Stimulated activated CD4-positive, alpha-beta T cell treated with anti-CD3 and anti-CD28 coated beads, Interleukin-2, amount 100 ng/mL, for 48 hours (primary cell): Measurements from ENCODE around the gene NAGA.
"Not testable (repeated sequence)": the region's sequence is repeated elsewhere in the genome, so short reads cannot be mapped to it uniquely, and the experiment has no call there.

ENCODE experiments used
- DNase-seq, 2 donors: peaks; one replicate each; pipeline ENCODE4 v3.0.0-alpha.2; 2020

The NAGA gene

DNA sequence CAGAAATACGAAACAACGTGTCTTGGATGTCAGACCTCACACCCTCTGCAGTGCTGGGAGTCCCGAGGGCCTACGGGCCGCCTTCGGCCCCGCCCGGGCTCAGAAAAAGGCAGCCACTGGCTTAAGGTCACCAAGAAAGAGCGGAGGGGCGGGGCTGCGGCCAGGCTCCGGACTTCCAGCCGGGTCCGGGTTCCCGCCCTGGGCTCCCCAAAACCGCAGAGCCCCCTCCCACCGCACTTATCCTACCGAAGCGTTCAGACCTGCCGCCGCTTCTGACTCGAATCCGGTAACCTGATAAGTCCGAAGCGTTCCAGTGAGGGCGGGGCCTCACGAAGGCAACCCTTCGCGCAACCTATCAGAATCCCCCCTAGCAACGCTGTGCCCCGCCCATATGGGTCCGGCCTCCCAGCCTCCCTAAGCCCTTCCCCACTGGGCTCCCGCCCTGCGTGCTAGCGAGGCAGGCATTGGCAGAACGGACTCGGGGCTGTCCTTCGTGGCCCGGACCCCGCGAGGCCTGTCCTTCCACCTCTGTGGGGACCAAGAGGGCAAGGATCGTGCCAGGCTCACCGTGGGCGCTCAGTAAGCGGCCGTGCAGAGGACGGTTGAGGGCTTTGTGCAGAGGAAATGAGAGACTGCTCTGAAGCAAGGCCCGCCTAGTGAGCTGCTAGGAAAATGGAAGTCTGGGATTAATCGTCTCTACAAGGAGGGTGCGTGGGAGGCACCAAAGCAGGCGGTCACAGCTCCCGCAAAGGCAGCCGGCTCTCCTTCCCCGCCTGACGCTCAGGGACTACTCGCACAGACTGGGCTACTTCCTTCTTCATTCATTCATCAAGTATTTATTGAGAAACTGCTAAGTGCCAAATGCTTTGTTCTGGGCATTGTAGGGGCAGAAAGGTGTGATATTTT lies at the start of gene NAGA:
TSS of gene NAGA (minus strand) at position 296 of the 906 bp plus-strand sequence. CDS start 515 bp downstream, outside the sequence.
- DNase-seq: peak; percentile 84 to 90

DNA sequence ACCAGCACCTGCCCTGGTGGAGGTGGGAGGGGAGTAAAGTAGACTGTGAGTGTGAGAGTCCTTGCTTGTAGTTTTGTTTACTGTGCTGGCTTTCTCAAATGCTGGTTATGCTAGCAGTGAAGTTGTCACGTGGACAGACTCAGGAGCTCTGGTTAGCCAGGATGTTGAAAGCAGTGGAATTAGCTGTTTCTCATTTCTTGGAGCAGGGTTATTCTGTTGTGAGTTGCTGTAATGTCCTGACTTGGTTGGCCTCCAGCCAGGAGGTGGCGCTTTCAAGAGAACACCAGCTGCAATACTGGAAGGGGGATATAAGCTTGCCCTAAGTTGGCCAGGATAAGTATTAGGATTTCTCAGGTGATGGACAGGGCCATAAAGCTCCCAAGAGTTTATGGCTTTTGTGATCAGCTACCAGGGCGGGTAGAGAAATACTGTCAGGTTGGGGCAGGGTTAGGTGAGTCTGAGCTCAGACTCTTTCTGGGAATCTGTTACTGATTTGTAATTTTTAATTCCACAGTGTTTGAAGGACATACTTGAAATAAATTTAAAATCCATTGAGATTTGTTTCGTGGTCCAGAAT lies 46.3 kb upstream of the NAGA start:
- no peak for DNase-seq

DNA sequence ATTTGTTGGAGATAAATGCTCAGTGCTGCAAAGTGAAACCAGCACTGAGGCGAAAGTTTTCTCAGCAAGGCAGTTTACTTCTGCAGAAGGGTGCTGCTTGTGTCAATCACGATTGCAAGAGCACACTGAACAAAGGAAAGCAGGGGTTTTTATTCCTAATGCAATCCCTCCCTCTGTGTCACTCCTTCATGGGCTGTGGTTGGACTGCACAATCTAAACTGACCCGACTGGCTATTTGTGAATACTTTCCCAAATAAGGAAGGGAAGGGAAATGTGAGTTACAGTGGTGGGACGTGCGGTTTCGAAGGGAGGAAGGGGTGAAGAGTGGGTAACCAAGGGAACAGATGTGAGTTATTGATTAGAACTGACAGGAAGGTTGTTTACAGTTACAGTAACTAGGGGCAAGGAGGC lies 44.8 kb upstream of the NAGA start:
- DNase-seq: not testable (repeated sequence)

DNA sequence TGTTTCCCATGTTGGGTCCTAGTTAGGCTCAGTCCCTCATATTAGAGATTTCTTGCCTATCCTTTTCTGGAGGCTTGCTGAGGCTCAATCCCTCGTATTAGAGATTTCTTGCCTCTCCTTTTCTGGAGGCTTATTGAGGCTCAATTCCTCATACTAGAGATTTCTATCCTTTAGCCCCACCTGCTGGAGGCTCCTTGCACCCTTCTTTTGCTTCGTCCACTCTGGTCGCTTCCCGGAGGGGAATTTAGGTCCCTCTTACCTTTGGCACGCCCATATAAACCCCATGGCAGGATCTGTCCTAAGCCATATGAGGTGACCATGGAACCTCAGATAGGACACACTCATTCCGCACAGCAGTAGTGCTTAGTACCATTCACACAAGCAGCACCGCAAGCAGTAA lies 44.1 kb upstream of the NAGA start:
- DNase-seq: no peak

DNA sequence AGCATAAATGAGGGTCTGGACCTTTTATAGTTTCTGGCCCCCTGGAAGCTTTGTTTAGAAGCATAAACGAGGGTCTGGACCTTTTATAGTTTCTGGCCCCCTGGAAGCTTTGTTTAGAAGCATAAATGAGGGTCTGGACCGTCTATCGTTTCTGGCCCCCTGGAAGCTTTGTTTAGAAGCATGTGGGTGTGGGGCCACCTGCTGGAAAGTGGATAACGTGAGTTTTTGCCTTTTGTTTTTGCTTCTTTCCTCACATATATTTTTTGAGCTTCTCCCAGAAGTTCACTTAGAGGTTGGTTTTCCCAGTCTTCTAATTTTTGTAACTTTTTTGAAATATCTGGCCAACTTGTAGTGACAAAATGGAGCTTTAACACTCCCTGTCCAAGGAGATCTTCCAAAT lies 42.2 kb upstream of the NAGA start:
- not testable (repeated sequence) for DNase-seq

DNA sequence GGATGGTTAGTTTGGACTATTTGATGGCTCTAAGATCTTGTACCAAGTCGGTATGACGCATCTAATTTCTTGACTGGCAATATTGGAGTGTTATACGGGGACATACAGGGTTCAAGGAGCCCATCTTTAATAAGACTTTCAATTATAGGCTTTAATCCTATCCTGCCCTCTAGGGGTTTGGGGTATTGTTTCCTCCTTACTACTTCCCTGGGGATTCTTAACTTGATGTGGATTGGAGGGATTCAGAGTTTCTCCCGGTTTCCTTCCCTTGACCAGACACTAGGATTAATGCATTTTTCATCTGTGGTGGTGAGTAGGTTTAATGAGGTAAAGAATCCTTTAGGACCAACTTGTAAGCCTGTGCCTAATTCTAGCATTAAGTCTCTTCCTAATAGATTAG lies 41.2 kb upstream of the NAGA start:
- no peak for DNase-seq

DNA sequence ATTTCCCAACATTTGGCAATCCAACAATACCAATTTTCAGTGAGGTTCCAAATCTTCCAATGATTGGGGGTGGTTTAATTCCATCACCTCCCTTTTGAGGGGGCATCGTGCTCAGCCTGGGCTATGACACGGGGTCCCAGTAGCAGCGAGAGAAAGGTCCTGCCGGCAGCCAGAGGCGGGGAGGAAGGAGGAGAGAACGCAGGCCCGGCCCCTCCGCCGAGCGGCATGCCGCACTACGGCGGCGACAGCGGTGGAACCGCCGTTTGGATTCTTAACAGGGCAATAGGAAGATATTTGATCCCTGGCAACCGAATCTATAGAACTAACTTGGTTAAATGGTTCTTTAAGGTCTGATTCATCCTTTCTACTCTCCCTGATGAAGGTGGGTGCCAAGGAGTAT lies 38.2 kb upstream of the NAGA start:
- no peak for DNase-seq

DNA sequence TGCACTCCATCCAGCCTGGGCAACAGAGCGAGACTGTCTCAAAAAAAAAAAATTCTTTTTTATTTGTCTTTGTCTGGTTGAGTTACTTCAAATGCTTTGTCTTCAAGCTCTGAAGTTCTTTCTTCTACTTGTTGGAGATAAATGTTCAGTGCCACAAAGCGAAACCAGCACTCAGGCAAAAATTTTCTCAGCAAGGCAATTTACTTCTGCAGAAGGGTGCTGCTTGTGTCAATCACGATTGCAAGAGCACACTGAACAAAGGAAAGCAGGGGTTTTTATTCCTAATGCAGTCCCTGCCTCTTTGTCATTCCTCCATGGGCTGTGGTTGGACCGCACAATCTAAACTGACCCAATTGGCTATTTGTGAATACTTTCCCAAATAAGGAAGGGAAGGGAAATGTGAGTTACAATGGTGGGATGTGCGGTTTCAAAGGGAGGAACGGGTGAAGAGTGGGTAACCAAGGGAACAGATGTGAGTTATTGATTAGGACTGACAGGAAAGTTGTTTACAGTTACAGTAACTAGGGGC lies 33.8 kb upstream of the NAGA start:
- DNase-seq: not testable (repeated sequence)

DNA sequence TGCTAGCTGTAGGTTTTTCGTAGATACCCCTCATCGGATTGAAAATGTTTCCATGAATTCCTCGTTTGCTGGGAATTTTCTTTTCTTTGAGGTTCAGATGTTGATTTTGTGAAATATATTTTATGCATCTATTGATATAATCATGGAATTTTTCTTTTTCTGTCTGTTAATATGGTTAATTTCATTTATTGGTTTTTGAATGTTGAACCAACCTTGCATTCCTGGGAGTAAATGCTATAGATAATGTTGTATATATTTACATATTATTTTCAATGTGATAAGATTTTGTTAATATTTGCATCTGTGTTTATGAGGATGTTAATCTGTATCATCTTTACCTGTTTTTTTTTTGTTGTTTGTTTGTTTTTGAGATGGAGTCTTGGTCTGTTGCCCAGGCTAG lies 30.6 kb upstream of the NAGA start:
- DNase-seq: no peak

DNA sequence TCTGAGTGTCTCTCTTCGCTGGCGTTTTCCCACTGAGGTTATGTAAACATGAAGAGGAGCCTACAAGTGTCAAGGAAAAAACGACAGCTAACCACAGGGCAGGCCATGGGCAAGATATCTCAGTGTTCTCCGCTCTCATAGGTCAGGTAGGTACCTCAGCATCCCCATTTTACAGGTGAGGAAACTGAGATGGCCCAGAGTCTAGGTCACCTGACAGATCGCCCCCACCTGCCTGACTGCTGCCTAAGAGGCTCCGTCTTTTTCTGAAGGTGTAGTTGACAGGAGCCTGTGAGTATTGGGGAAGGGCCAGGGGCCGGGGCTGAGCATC lies 20.8 kb upstream of the NAGA start:
- no peak for DNase-seq

DNA sequence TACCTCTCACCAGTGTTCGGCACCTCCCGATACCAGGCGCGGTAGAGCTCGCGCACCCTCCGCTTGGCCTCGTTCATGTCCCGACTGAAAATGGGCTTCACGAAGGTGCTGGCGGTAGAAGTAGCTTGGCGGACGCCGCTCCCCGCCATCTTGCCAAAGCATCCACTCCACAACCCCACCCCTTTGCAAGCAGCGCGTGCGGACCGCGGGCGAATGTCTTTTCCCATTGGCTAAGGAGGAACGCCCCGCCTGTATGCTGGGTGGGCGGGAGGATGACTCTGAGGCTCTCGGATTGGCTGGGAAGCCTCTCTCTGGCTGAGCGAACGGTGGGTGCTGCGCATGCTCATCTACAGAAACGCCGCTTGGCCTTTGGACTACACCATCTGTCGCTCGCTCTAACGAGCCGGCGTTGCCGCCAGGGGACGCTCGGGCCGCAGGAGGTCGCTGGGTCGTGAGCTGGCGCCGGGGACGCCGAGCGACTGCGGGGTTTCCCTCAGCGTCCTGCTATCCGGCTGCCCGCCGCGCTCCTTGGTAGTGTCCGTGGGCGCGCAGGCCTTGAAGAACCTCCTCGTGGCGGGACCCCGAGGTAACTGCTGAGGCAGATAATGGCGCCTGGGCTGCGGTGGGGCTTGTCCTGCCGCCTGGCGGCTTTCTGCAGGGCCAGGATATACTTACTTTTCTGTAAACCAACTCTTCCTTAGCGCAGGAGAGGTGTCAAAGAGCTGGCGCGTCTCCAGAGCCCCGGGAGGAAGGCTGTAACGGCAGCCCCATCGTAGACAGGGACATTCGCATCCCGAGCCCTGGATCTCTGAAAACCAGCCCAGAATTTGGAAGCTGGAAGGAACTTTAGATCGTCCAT lies 20.2 kb upstream of the NAGA start, which contains the start of gene NDUFA6:
TSS of gene NDUFA6 (minus strand) at position 177 of the 859 bp plus-strand sequence. CDS start at position 149, 28 bp downstream.
- DNase-seq: peak; percentile 94 to 95

DNA sequence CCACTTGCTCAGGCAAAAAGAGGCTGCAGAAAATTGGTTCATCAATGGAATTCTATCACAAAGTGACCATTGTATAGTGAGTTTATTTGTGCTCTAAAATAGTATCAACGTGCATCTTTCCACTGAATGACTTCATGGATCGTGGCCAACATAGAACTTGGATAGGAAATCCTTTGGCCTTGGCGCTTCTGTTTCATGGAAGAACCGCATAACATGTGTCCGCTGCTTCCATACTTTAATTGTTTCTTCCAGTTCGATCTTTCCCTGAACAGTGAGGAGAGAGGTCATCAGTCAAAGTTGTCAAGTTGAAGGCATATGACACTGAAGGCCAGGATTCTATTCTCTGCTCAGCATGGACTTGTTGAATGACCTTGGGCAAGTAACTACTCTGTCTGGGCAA lies 15.4 kb upstream of the NAGA start:
- DNase-seq: no peak

DNA sequence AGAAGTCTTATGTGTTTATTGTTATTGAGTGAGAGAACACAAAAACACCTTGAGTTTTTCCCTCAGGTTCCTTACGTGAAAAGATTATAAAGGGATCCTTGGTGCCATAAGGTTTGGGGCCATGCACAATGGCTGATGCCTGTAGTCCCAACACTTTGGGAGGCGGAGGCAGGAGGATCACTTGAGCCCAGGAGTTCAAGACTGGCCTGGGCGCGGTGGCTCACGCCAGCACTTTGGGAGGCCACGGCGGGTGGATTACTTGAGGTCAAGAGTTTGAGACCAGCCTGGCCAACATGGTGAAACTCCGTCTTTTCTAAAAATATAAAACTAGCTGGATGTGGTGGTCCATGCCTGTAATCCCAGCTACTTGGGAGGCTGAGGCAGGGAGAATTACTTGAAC lies 14.3 kb upstream of the NAGA start:
- no peak for DNase-seq

DNA sequence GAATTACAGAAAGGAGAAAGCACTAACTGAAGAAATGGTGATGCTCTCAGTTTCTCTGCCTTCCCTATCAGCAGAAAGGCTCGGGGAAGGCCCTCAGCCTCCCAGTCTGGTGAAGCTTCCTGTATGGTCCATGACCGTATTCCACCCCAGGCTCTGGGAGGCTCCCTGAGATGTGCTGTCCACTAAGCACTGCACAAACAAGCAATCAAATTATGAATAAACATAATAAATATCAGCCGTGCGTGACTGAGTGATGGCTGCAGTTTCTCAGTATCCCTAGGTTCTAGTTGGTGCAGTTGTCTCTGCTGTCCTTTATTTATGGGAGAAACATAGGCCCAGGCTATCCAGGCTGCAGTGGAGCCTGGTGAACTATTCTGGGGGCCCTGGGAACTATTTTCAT lies 12.5 kb upstream of the NAGA start:
- no peak for DNase-seq

DNA sequence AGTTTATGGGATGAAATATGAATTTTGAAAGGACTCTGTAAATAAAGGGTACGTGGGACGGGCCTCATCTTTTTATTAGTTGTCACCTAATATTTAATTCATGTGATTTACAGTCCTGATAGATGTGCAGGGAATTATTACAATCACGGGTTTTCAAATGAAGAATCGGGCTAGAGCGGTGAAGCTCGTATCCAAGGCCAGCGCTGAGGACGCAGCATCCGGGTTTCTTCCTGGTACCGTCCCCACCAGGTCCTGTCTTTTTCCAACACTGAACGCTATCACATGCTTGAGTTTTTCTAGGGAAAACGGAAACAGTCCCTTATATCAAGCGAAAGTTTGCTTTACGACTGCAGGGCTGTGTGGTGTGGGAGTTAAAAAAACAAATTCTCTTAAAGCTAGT lies 9.7 kb upstream of the NAGA start:
- no peak for DNase-seq

DNA sequence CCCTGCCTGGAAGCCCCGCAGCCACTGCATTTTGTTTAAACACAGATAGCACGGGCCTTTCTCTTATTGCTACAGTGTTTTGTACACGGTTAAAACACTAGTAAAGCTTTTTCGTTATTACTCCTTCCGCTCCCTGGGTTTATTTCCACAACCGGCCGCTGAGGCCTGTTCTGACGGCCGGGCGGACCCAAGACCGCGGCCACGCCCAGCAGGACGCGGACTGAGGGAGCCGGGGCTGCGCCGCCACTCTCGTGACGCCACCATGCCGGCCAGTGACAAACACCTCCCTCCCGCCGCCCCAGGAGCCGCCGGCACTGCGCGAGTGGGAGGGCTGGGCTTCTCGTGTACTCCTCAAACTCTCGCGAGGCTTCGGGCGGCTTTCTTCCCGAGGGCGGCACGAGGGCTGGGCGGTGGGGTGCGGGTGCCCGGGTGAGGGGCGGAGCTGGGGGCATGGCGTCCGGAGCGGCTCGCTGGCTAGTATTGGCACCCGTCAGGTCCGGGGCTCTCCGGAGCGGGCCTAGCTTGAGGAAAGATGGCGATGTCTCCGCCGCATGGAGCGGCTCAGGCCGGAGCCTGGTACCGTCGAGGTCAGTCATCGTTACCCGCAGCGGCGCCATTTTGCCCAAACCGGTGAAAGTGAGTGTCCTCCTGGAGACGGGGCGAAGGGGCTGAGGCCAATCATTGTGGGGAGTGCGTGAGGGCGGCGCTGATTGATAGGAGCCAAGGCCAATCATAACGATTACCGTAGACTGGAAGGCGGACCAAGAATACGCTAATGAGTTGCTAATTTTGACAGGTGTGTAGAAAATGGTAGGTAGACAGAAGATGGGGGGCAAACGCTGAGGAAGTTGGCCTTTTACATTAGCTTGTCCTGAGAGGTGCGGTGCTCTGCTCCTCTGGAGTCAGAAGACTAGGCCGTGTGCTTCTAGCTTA lies 9.0 kb upstream of the NAGA start, which contains the start of gene SMDT1:
TSS of gene SMDT1 (plus strand) at position 382 of the 933 bp plus-strand sequence. CDS start at position 451, 69 bp downstream.
- peak; percentile 96 to 97 for DNase-seq

DNA sequence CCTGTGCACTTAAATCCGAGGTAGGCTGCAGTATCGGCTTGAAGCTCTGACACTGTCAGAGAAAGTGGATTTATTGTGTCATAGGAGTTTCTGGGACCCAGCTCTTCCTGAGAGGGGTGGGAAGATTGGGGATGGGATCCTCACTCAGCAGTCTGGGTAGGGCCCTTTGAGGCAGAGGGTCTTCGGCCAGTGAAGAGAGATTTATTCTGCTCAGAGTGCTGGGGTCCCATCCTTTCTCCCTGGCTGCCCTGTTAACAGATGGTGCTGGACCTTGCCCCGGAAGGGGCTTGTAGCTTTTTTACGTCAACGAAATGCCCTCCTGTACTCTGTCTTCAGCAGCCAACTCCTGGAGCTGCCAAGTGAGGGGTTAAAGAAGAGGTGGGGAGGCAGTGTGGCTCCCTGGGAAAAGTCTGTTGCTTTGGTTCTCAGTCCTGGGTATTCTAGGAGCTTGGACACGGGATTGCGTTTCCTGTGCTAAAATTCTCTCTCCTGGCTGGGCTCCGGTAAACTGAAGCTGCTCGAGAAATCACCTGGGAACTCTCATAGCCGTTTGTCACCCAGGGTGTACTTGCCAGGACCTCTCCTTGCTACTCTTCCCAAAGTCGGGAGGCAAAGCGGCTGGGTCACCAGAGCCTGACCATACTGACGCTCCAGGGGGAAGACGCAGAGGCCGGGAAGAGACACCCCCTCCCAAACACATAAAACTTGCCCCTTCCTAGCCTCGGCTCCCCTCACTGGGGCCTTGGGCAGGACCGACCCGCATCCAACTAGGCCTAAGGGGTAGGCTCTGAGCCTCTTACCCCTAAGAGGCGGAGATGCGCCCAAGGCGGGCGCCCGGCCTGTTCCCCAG lies 8.1 kb upstream of the NAGA start:
- no peak for DNase-seq

DNA sequence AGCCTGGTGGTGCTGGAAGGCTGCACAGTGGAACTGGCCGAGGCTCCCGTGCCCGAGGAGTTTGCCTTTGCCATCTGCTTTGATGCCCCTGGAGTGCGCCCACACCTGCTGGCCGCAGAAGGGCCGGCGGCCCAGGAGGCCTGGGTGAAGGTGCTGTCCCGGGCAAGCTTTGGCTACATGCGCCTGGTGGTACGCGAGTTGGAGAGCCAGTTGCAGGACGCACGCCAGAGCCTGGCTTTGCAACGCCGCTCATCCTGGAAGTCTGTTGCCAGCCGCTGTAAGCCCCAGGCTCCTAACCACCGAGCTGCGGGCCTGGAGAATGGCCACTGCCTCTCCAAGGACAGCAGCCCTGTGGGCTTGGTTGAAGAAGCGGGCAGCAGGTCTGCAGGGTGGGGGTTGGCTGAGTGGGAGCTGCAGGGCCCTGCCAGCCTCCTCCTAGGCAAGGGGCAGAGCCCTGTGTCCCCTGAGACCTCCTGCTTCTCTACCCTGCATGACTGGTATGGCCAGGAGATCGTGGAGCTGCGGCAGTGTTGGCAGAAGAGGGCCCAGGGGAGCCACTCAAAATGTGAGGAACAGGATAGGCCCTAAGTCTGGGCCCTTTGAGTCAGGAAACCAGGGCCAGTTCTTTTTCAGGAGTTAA lies 7.0 kb upstream of the NAGA start:
- no peak for DNase-seq

DNA sequence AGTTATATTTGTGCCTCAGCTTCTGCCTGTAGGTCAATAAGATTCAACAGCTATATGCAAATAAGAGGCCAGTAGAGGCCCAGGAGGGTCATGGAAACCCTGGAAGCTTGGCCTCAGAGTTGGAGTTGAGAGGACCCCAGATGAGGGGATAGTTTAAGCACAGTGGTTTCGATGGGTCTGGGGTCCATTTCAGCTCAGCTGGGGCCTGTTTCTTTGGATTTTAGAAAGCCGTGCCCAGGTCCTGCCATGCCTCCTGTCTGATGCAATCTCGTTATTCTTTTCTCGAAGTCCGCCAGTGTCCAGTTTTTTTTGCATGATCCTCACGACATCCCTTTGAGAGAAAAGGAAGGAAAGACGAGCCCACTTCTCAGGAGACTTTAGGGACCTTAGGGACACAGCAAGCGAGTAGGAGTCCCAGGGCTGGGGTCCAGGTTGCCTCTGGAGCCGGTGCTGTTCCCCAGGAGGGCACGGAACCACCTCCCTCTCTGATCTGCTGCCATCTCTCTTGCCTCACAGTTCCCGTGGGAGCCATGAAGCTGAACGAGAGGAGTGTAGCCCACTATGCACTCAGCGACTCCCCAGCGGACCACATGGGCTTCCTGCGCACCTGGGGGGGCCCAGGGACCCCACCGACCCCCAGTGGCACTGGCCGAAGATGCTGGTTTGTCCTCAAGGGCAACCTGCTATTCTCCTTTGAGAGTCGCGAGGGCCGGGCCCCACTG lies 6.3 kb upstream of the NAGA start:
- DNase-seq: no peak
